Spleen (tissue), 11 donors: ENCODE data around the gene TRHDE. TPM values are rescaled to one million over a fixed set of nuclear protein-coding genes. Genes with fewer than 3 reads are reported as not detected.

ENCODE experiments used
- DNase-seq: peaks from one replicate; pipeline ENCODE4 v3.0.0-alpha.2; 2020
- H3K27ac ChIP-seq, 8 donors: fragments of 200-600 bp; sonication (generic) in 7 of 8; 1 replicate in 4 of 8; 2 replicates in 4 of 8; pipeline versions ENCODE4 v1.5.0 to v1.8.0; 2016 to 2021; ENCODE audit warnings: inconsistent platforms in 4 of 8, mild to moderate bottlenecking in 4 of 8, moderate library complexity in 1 of 8
- H3K27me3 ChIP-seq, 7 donors: fragments of 200-600 bp; sonication (generic) in 6 of 7; replicated peaks in 1 of 7; 1 replicate in 4 of 7; 2 replicates in 3 of 7; pipeline versions ENCODE4 v1.5.0 to v1.8.0; 2016 to 2021; ENCODE audit warnings: inconsistent platforms in 3 of 7, mild to moderate bottlenecking in 1 of 7
- H3K36me3 ChIP-seq, 6 donors: fragments of 200-600 bp; sonication (generic) in 5 of 6; 1 replicate in 4 of 6; 2 replicates in 2 of 6; pipeline versions ENCODE4 v1.5.0 to v1.8.0; 2016 to 2021; ENCODE audit warnings: inconsistent platforms in 2 of 6
- H3K4me1 ChIP-seq, 6 donors: fragments of 200-600 bp; sonication (generic) in 5 of 6; 1 replicate in 3 of 6; 2 replicates in 3 of 6; pipeline versions ENCODE4 v1.5.0 to v1.8.0; 2016 to 2021; ENCODE audit warnings: inconsistent platforms in 3 of 6
- H3K4me3 ChIP-seq, 8 donors: fragments of 200-600 bp; sonication (generic) in 7 of 8; 1 replicate in 4 of 8; 2 replicates in 4 of 8; pipeline versions ENCODE4 v1.5.0 to v1.8.0; 2016 to 2021; ENCODE audit warnings: inconsistent platforms in 4 of 8, mild to moderate bottlenecking in 4 of 8, moderate library complexity in 2 of 8
- H3K9me3 ChIP-seq, 8 donors: fragments of 200-600 bp; sonication (generic) in 7 of 8; 1 replicate in 4 of 8; 2 replicates in 4 of 8; pipeline versions ENCODE4 v1.5.0 to v1.8.0; 2016 to 2021; ENCODE audit warnings: inconsistent platforms in 4 of 8
- POLR2A ChIP-seq, 3 donors: fragments of 450-650 bp; IDR thresholded peaks; one replicate each; pipeline ENCODE4 v1.5.1; 2017; ENCODE audit warnings: antibody characterized with exemption in 3 of 3, mild to moderate bottlenecking in 1 of 3
- POLR2AphosphoS5 ChIP-seq, 3 donors: sonication (generic); formaldehyde crosslinking; IDR thresholded peaks; one replicate each; pipeline ENCODE4 v1.5.1; 2017; ENCODE audit warnings: antibody characterized with exemption in 3 of 3
- WGBS, 5 donors: extraction: QIAGEN DNeasy Blood & Tissue Kit in 3 of 5; methylation state at CpG; one replicate each; pipeline versions ENCODE4 v1.1.5 to v1.1.7; 2013 to 2018; 5-methylcytosine and 5-hydroxymethylcytosine counted together
- intact Hi-C: fragments of 100-400 bp; cut with DNase I; formaldehyde crosslinking; loops from one replicate; pipeline ENCODE4 v1.15.0; 2023; ENCODE audit warnings: low total_unique reads
- polyA plus RNA-seq, 3 donors: library from polyadenylated mRNA; stranded (reverse); fragments of 200-250 nt; gene quantifications; one replicate each; pipeline ENCODE4 v1.2.1, GENCODE V29; 2013
- total RNA-seq, 7 donors: library from RNA; depleted of rRNA in 3 of 7; stranded (reverse); fragments of >200 nt in 3 of 7; fragmentation: NEBNext Ultra II Directional in 4 of 7; extraction: Animal tissue kit (Norgen Biotek cat#: 25700) in 4 of 7; gene quantifications; one replicate each; pipeline versions ENCODE4 v1.1.0 to v1.2.1, GENCODE V29; 2016 to 2021
- TF ChIP-seq, protein P1 (sequence below), 11 experiments: fragments of 200-600 bp in 7 of 11; fragments of 450-650 bp in 4 of 11; sonication (generic) in 4 of 11; IDR thresholded peaks in 8 of 11; conservative IDR thresholded peaks in 3 of 11; 1 replicate in 7 of 11; 2 replicates in 4 of 11; pipeline versions ENCODE4 v1.4.0 to v1.8.0; 2016 to 2021; ENCODE audit warnings: antibody characterized with exemption in 11 of 11, inconsistent platforms in 4 of 11, mild to moderate bottlenecking in 1 of 11
- donor health status: healthy with polysubstance abuse.
- donor health status: DM: no; HTN: no; CAD: no; lungs with moderate emphysema.
- donor health status: DM: no; HTN: no; CAD: no.
- donor health status: Bipolar disorder and iron deficiency.
- donor health status: healthy.
- donor health status: DM: no; HTN: no; CAD: no.
- donor health status: DM: yes; HTN: yes; CAD: no.

TRHDE gene
- total and polyA plus RNA-seq, 10 donors = 0.26 to 32.7 (median 16.3) TPM

- 69 to 80% (median 73%) methylated on average over 3 of the region's 3 CpGs for WGBS, 5 donors
- intact Hi-C loops = no loop called here
Measured at GRCh38 chr12:72366255-72366654, 94.1 kb downstream of the TRHDE start.

GRCh38 chr12:72368298-72368697 lies 96.1 kb downstream of the TRHDE start:
- no peaks in the 10 kb centered on the region for H3K9me3 ChIP-seq
- no peaks in the 10 kb centered on the region for H3K27me3 ChIP-seq
- intact Hi-C loops = no loop called here
- H3K4me3 ChIP-seq = no peak overlapping the region
- no peak overlapping the region for H3K27ac ChIP-seq
- no peak for DNase-seq
- H3K4me1 ChIP-seq = no peaks in the 10 kb centered on the region
- 86 to 100% (median 94%) methylated on average over 1 of the region's 1 CpG for WGBS, 5 donors
- TF ChIP-seq, protein P1, sequence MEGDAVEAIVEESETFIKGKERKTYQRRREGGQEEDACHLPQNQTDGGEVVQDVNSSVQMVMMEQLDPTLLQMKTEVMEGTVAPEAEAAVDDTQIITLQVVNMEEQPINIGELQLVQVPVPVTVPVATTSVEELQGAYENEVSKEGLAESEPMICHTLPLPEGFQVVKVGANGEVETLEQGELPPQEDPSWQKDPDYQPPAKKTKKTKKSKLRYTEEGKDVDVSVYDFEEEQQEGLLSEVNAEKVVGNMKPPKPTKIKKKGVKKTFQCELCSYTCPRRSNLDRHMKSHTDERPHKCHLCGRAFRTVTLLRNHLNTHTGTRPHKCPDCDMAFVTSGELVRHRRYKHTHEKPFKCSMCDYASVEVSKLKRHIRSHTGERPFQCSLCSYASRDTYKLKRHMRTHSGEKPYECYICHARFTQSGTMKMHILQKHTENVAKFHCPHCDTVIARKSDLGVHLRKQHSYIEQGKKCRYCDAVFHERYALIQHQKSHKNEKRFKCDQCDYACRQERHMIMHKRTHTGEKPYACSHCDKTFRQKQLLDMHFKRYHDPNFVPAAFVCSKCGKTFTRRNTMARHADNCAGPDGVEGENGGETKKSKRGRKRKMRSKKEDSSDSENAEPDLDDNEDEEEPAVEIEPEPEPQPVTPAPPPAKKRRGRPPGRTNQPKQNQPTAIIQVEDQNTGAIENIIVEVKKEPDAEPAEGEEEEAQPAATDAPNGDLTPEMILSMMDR (IDR thresholded peaks at IDR 0.05 in 8 of 11, conservative IDR thresholded peaks at IDR 0.05 in 3 of 11) = no peak
- TF ChIP-seq POLR2AphosphoS5 (IDR thresholded peaks at IDR 0.05) = no peak
- H3K36me3 ChIP-seq = no peaks in the 10 kb centered on the region

More at GRCh38 chr12:72366255-72366654, 94.1 kb downstream of the TRHDE start:
- DNase-seq = no peak
- Histone ChIP-seq H3K36me3 (no peaks in the 10 kb centered on the region), H3K27ac (no peak overlapping the region), H3K4me3 (no peak overlapping the region), H3K4me1 (no peaks in the 10 kb centered on the region), H3K9me3 (no peaks in the 10 kb centered on the region), H3K27me3 (no peaks in the 10 kb centered on the region)
- TF ChIP-seq, protein P1 (IDR thresholded peaks at IDR 0.05 in 8 of 11, conservative IDR thresholded peaks at IDR 0.05 in 3 of 11) = no peak
- TF ChIP-seq POLR2AphosphoS5 (IDR thresholded peaks at IDR 0.05) (no peak), POLR2A (IDR thresholded peaks at IDR 0.05) (no peak)

GRCh38 chr12:72368719-72369422 lies 96.7 kb downstream of the TRHDE start:
- intact Hi-C loops = no loop called here
- TF ChIP-seq, protein P1 (IDR thresholded peaks at IDR 0.05 in 8 of 11, conservative IDR thresholded peaks at IDR 0.05 in 3 of 11) = no peak
- TF ChIP-seq POLR2AphosphoS5 (IDR thresholded peaks at IDR 0.05) = no peak

DNA sequence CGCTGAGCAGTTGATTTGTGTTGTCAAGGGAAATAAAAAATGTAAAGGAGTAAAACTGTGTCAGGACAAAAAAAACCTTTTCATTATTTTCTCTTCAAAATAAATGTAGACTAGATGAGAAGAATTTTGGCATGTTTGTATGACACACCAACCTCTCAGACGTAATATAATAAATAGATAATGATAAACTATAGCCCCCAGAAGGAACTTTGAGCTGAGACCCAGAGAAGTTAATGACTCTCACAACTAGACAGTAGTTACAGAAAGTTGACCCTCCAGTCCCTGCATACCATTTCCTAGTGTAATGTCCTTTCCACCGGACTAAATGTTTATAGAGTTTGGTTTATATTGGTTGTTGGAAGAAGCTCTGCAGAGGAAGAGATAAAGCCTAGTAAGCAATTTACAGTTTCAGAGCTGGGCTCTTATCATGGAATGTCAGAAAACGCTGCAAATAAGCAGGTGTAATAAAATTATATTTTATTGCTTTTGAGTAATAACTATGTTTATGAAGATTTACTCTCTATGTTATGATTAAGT lies 97.3 kb downstream of the TRHDE start:
- intact Hi-C loops = no loop called here
- H3K27ac ChIP-seq = no peak overlapping the region
- H3K9me3 ChIP-seq = no peaks in the 10 kb centered on the region
- WGBS, 5 donors = 48 to 53% (median 49%) methylated on average over 4 of the region's 4 CpGs
- no peaks in the 10 kb centered on the region for H3K36me3 ChIP-seq
- no peak for DNase-seq
- no peaks in the 10 kb centered on the region for H3K4me1 ChIP-seq
- no peaks in the 10 kb centered on the region for H3K27me3 ChIP-seq
- no peak for TF ChIP-seq POLR2A (IDR thresholded peaks at IDR 0.05)
- TF ChIP-seq POLR2AphosphoS5 (IDR thresholded peaks at IDR 0.05) = no peak
- TF ChIP-seq, protein P1 (IDR thresholded peaks at IDR 0.05 in 8 of 11, conservative IDR thresholded peaks at IDR 0.05 in 3 of 11) = no peak
- H3K4me3 ChIP-seq = no peak overlapping the region

More at GRCh38 chr12:72368719-72369422, 96.7 kb downstream of the TRHDE start:
- Histone ChIP-seq H3K36me3 (no peaks in the 10 kb centered on the region), H3K9me3 (no peaks in the 10 kb centered on the region), H3K27me3 (no peaks in the 10 kb centered on the region), H3K4me3 (no peak overlapping the region), H3K4me1 (no peaks in the 10 kb centered on the region), H3K27ac (no peak overlapping the region)
- WGBS, 5 donors = 71 to 84% (median 78%) methylated on average over 3 of the region's 3 CpGs
- DNase-seq = no peak
